ENCODE measurements around the gene TANK. TPM values are rescaled to one million over a fixed set of nuclear protein-coding genes. Genes with fewer than 3 reads are reported as not detected.
"Not testable (repeated sequence)": the region's sequence is repeated elsewhere in the genome, so short reads cannot be mapped to it uniquely, and the experiment has no call there.

TANK gene
- total RNA-seq, 2 donors from 2014 or later: 90.3 to 126 TPM

GRCh38 chr2:161128885-161129284, 31.3 kb upstream of the TANK start:
- DNase-seq (ENCODE audit: low spot score in 2 of 2) (no peak), ATAC-seq (no peak)
- Mint-ChIP-seq H3K27ac (no peak overlapping the region), H3K36me3 (peaks cover 5 to 12% of the 10 kb centered on the region in 2 donors), H3K9me3 (peaks cover 4% of the 10 kb centered on the region in 2 donors)

- peak in 1 of 2 donors; percentile 48 for ATAC-seq
- Mint-ChIP-seq H3K27ac (peak overlapping the region in 1 of 2 donors; percentile 10), H3K9me3 (peaks cover 4% of the 10 kb centered on the region in 2 donors), H3K36me3 (peaks cover 5 to 12% of the 10 kb centered on the region in 2 donors)
- DNase-seq (ENCODE audit: low spot score in 2 of 2): no peak
Observed at GRCh38 chr2:161130354-161130753, 29.9 kb upstream of the TANK start.

GRCh38 chr2:161131074-161131680, 29.1 kb upstream of the TANK start:
- ATAC-seq: no peak

GRCh38 chr2:161131804-161132203, 28.4 kb upstream of the TANK start:
- H3K9me3 Mint-ChIP-seq: peaks cover 4% of the 10 kb centered on the region in 2 donors
- no peak for DNase-seq (ENCODE audit: low spot score in 2 of 2)
- H3K27ac Mint-ChIP-seq: no peak overlapping the region
- ATAC-seq: no peak
- H3K36me3 Mint-ChIP-seq: peaks cover 5 to 12% of the 10 kb centered on the region in 2 donors

More at GRCh38 chr2:161131074-161131680, 29.1 kb upstream of the TANK start:
- Mint-ChIP-seq H3K9me3 (peaks cover 4% of the 10 kb centered on the region in 2 donors), H3K27ac (no peak overlapping the region), H3K36me3 (peaks cover 5 to 12% of the 10 kb centered on the region in 2 donors)
- DNase-seq (ENCODE audit: low spot score in 2 of 2): no peak

- ATAC-seq; DNase-seq (ENCODE audit: low spot score in 2 of 2); H3K27ac Mint-ChIP-seq; H3K9me3 Mint-ChIP-seq: not testable (repeated sequence)
- peaks cover 5 to 12% of the 10 kb centered on the region in 2 donors for H3K36me3 Mint-ChIP-seq
Observed at GRCh38 chr2:161132384-161132783, 27.8 kb upstream of the TANK start.

GRCh38 chr2:161133366-161133765, 26.9 kb upstream of the TANK start:
- DNase-seq (ENCODE audit: low spot score in 2 of 2) (no peak), ATAC-seq (no peak)
- Mint-ChIP-seq H3K36me3 (peaks cover 5 to 12% of the 10 kb centered on the region in 2 donors), H3K9me3 (peaks cover 4% of the 10 kb centered on the region in 2 donors), H3K27ac (peak overlapping the region in 1 of 2 donors; percentile 97)

GRCh38 chr2:161134547-161135518, 25.4 kb upstream of the TANK start:
- Mint-ChIP-seq H3K27ac (peak overlapping the region in 1 of 2 donors; percentile 97), H3K9me3 (peaks cover 4% of the 10 kb centered on the region in 2 donors), H3K36me3 (peaks cover 5 to 19% of the 10 kb centered on the region in 2 donors)
- DNase-seq (ENCODE audit: low spot score in 2 of 2) (no peak), ATAC-seq (no peak)

- peaks cover 4% of the 10 kb centered on the region in 2 donors for H3K9me3 Mint-ChIP-seq
- ATAC-seq: no peak
- H3K36me3 Mint-ChIP-seq: peaks cover 5 to 16% of the 10 kb centered on the region in 2 donors
- DNase-seq (ENCODE audit: low spot score in 2 of 2): no peak
- H3K27ac Mint-ChIP-seq: peak overlapping the region; percentile 97 to 98
Observed at GRCh38 chr2:161135951-161136593, 24.2 kb upstream of the TANK start.

GRCh38 chr2:161136696-161137324, 23.4 kb upstream of the TANK start:
- ATAC-seq: peak; percentile 84 to 87
- peak overlapping the region; percentile 97 to 98 for H3K27ac Mint-ChIP-seq
- peaks cover 7 to 8% of the 10 kb centered on the region in 2 donors for H3K9me3 Mint-ChIP-seq
- peak in 1 of 2 donors; percentile 52 for DNase-seq (ENCODE audit: low spot score in 2 of 2)
- peaks cover 10 to 23% of the 10 kb centered on the region in 2 donors for H3K36me3 Mint-ChIP-seq

GRCh38 chr2:161138429-161138828, 21.8 kb upstream of the TANK start:
- Mint-ChIP-seq H3K27ac (peak overlapping the region; percentile 97 to 98), H3K36me3 (peaks cover 18 to 34% of the 10 kb centered on the region in 2 donors), H3K9me3 (peaks cover 6 to 10% of the 10 kb centered on the region in 2 donors)
- peak; percentile 17 to 18 for ATAC-seq
- DNase-seq (ENCODE audit: low spot score in 2 of 2): no peak

- Mint-ChIP-seq H3K9me3 (peaks cover 10 to 15% of the 10 kb centered on the region in 2 donors), H3K27ac (peak overlapping the region; percentile 97 to 98), H3K36me3 (peaks cover 28 to 43% of the 10 kb centered on the region in 2 donors)
- no peak for DNase-seq (ENCODE audit: low spot score in 2 of 2)
- ATAC-seq: peak; percentile 19 to 23
Observed at GRCh38 chr2:161139098-161139987, 20.9 kb upstream of the TANK start.

- H3K27ac Mint-ChIP-seq: peak overlapping the region in 1 of 2 donors; percentile 38
- H3K36me3 Mint-ChIP-seq: peaks cover 43 to 60% of the 10 kb centered on the region in 2 donors
- DNase-seq (ENCODE audit: low spot score in 2 of 2) (peak in 1 of 2 donors; percentile 24), ATAC-seq (peak in 1 of 2 donors; percentile 70)
- H3K9me3 Mint-ChIP-seq: peaks cover 11 to 28% of the 10 kb centered on the region in 2 donors
Observed at GRCh38 chr2:161141033-161141432, 19.2 kb upstream of the TANK start.

GRCh38 chr2:161146209-161146775, 13.9 kb upstream of the TANK start:
- H3K36me3 Mint-ChIP-seq: peaks cover 79 to 99% of the 10 kb centered on the region in 2 donors
- DNase-seq (ENCODE audit: low spot score in 2 of 2): no peak
- no peak overlapping the region for H3K27ac Mint-ChIP-seq
- peaks cover 33 to 59% of the 10 kb centered on the region in 2 donors for H3K9me3 Mint-ChIP-seq
- no peak for ATAC-seq

- ATAC-seq (no peak), DNase-seq (ENCODE audit: low spot score in 2 of 2) (no peak)
- Mint-ChIP-seq H3K36me3 (peaks cover 77 to 99% of the 10 kb centered on the region in 2 donors), H3K9me3 (peaks cover 35 to 63% of the 10 kb centered on the region in 2 donors), H3K27ac (no peak overlapping the region)
Observed at GRCh38 chr2:161146996-161147395, 13.2 kb upstream of the TANK start.

- Mint-ChIP-seq H3K9me3 (peaks cover 34 to 62% of the 10 kb centered on the region in 2 donors), H3K36me3 (peaks cover 71 to 99% of the 10 kb centered on the region in 2 donors)
Observed at GRCh38 chr2:161147856-161148255, 12.4 kb upstream of the TANK start.

More at GRCh38 chr2:161147856-161148255, 12.4 kb upstream of the TANK start:
- ATAC-seq (no peak), DNase-seq (ENCODE audit: low spot score in 2 of 2) (no peak)
- H3K27ac Mint-ChIP-seq: no peak overlapping the region

Measured in activated naive CD4-positive, alpha-beta T cell treated with anti-CD3 and anti-CD28 coated beads, Interleukin-2, amount 50 U/mL, for 72 hours (primary cell).